Measurements from ENCODE around the gene COPS6.
"Not testable (repeated sequence)": the region's sequence is repeated elsewhere in the genome, so short reads cannot be mapped to it uniquely, and the experiment has no call there.

Gene COPS6

GRCh38 chr7:100126239-100126930 is 37.6 kb downstream of the COPS6 start:
- no peak for DNase-seq (ENCODE audit: low read depth in 3 of 3)

DNA sequence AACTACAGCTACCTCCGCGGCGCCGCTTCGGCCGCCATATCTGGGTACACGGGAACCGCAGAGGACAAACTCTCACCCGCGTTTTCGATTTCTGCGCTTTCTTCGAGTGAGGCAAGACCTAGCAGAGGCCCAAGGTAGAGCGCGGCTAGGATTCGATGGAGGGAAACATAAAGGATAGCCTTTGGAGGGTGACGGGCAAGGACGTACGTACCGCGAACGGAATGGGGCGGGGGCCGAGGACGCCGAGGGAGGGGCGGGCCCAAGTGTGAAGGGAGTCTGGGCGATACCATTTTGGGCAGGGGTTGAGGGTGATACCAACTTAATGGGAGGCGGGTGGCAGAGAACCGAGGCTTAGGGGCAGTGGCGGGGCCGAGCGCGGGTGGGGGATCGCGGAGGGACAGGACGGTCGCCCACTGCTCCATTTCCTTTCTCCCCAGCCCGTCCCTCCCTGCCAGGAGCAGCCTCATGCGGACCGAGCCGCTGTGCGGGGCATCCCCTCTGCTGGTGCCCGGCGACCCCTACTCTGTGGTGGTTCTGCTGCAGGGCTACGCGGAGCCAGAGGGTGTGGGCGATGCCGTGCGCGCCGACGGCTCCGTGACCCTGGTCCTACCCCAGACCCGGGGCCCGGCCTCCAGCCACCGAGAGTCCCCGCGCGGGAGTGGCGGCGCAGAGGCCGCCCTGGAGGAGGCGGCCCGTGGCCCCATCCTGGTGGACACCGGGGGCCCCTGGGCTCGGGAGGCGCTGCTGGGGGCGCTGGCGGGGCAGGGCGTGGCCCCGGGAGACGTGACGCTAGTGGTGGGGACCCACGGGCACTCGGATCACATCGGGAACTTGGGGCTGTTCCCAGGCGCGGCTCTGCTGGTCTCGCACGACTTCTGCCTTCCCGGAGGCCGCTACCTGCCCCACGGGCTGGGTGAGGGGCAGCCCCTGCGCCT is 38.4 kb downstream of the COPS6 start, which contains the start of gene MBLAC1:
Gene MBLAC1 (plus strand): TSS at position 37 of the 935 bp plus-strand sequence. CDS start 429 bp downstream, at position 466.
- peak; percentile 82 to 83 (median 82) for DNase-seq (ENCODE audit: low read depth in 3 of 3)

- DNase-seq (ENCODE audit: low read depth in 3 of 3) = no peak
Observed at GRCh38 chr7:100127866-100128636, 39.3 kb downstream of the COPS6 start.

DNA sequence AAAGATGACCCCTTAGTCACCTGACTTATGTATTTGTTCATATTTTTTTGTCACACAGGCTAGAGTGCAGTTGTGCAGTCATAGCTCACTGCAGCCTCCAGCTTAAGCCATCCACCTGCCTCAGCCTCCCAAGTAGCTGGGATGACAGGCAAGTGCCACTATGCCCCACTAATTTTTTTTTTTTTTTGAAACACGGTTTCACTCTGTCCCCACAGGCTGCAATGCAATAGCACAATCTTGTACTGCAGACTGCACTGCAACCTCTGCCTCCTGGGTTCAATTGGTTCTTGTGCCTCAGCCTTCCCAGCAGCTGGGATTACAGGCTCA is 39.8 kb downstream of the COPS6 start:
- no peak for DNase-seq (ENCODE audit: low read depth in 3 of 3)

- DNase-seq (ENCODE audit: low read depth in 3 of 3) = not testable (repeated sequence)
Observed at GRCh38 chr7:100130220-100130607, 41.4 kb downstream of the COPS6 start.

GRCh38 chr7:100130608-100131453 is 42.1 kb downstream of the COPS6 start:
- peak; percentile 64 to 74 (median 74) for DNase-seq (ENCODE audit: low read depth in 3 of 3)

- no peak for DNase-seq (ENCODE audit: low read depth in 3 of 3)
Observed at GRCh38 chr7:100132126-100132525, 43.4 kb downstream of the COPS6 start.

DNA sequence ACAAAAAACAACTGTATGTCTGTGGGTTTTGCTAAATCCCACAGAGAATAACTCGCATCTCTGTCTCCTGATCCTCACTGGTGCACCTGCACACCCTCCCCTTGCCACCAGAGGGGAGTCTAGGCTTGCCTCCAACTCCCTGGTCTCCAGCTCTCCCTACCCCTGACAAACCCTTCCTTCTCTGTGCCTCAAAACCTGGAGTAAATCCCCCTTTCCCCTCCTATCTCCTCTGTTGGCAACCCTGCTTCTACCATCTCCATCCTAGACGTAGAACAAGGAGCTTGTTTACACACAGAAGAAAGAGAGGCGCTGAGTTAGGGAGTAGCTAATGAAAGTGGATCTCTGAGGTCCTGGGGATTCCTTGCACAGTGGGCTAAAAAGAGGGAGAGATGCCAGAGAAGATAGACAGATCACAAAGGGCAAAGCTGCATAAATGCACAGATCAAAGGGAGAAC is 44.0 kb downstream of the COPS6 start:
- peak in 2 of 3 experiments; percentile 40 to 46 for DNase-seq (ENCODE audit: low read depth in 3 of 3)

GRCh38 chr7:100137851-100138760 is 49.3 kb downstream of the COPS6 start:
- no peak for DNase-seq (ENCODE audit: low read depth in 3 of 3)

GRCh38 chr7:100141555-100141949 is 52.8 kb downstream of the COPS6 start:
- no peak for DNase-seq (ENCODE audit: low read depth in 3 of 3)
